Measurements from ENCODE around the gene PCDHGC3. TPM values are rescaled to one million over a fixed set of nuclear protein-coding genes. Genes with fewer than 3 reads are reported as not detected.

PCDHGC3 gene
- total RNA-seq, 4 donors from 2014 or later: 6.0 to 17.0 (median 13.6) TPM

DNA sequence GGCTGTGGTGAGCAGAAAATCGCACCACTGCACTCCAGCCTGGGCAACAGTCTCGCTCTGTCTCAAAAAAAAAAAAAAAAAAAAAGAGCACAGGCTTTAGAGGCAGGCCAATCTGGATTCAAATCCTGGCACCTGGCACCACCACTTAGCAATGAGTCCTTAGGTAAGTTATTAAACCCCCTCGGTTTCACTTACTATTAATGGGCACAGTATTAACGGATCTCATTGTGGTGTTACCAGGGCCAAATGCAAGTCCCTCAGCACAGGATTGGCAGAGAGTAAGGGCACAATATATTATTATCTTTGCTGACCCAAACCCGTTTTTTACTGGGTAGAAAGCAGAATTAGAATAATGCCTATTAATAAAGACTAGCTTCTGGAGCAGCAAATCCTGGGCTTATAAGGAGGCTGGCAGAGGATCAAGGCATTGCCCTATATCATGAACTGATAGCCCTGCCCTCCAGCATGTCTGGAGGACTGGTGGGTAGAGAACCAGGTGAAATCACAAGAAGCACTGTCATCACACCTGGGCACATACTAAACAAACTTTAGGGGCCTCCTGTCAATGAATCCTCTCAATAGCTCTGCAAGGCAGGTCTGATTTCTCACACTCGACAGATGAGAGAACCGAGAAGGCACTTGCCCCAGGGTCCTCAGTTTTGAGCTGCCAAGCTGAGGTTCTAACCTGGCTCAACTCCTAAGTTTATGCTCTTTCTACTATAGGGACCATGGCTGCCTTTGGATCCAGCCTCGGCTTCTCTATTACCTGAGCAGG lies 30.8 kb downstream of the PCDHGC3 start:
- WGBS, 2 donors (ENCODE audit: low coverage in 1 of 2): 83 to 93% methylated on average over 8 of the region's 8 CpGs
- H3K27ac ChIP-seq: peak overlapping the region; percentile 79 to 84 (median 83)
- no peak for DNase-seq
- H3K36me3 ChIP-seq: no peaks in the 10 kb centered on the region
- no peaks in the 10 kb centered on the region for H3K27me3 ChIP-seq
- intact Hi-C loops (cut with DNase I; ENCODE audit: low total_unique reads): no loop called here
- peaks cover 12 to 32% (median 24%) of the 10 kb centered on the region in 4 donors for H3K4me1 ChIP-seq
- in situ Hi-C loops (cut with MboI; ENCODE audit: low pct_ligation_motif_present in 1 of 4, low pct_unique_long_range_greater_than_20kb in 1 of 4, low sequenced_read_pairs in 3 of 4): no loop called here
- H3K4me3 ChIP-seq: no peak overlapping the region
- TF ChIP-seq, protein P1, sequence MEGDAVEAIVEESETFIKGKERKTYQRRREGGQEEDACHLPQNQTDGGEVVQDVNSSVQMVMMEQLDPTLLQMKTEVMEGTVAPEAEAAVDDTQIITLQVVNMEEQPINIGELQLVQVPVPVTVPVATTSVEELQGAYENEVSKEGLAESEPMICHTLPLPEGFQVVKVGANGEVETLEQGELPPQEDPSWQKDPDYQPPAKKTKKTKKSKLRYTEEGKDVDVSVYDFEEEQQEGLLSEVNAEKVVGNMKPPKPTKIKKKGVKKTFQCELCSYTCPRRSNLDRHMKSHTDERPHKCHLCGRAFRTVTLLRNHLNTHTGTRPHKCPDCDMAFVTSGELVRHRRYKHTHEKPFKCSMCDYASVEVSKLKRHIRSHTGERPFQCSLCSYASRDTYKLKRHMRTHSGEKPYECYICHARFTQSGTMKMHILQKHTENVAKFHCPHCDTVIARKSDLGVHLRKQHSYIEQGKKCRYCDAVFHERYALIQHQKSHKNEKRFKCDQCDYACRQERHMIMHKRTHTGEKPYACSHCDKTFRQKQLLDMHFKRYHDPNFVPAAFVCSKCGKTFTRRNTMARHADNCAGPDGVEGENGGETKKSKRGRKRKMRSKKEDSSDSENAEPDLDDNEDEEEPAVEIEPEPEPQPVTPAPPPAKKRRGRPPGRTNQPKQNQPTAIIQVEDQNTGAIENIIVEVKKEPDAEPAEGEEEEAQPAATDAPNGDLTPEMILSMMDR (IDR thresholded peaks at IDR 0.05): no peak
- TF ChIP-seq POLR2AphosphoS5 (IDR thresholded peaks at IDR 0.05): no peak
- TF ChIP-seq EP300 (IDR thresholded peaks at IDR 0.05; ENCODE audit: low read depth): no peak
- TF ChIP-seq POLR2A (IDR thresholded peaks at IDR 0.05): no peak
- no peaks in the 10 kb centered on the region for H3K9me3 ChIP-seq

DNA sequence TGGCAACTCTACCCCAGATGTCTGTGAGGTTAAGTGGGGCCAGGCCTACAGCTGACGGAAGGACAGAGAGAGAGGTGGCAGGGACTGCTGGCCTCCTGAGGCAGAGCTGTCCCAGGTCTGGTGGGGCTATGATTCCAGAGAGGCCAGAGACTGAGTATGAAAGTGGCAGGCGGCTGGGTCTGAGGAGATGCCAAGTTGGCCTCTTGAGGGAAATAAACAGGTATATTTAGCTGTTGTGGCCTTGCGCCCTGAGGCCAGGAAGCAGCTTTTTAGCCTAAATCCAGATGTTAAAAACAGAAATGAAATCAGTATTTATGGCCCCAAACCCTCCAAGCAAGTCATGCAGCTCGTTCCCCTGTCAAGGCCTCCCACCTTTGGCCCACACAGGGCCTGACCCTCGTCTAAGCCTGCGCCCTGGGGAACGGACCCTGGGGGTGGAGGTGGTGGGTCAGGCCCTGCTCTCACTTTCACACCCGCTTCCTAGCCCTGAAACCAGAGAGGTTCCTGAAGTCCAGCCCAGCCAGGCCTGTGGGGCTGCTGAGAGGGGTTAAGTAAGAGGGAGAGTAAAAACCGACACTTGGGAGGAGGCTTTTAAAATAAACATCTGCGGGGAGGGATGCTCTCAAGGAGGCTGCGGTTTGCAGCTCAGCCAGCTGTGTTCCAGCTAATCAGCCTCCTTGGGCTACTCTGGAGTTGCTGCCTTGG lies 31.8 kb downstream of the PCDHGC3 start:
- Histone ChIP-seq H3K4me3 (no peak overlapping the region), H3K9me3 (no peaks in the 10 kb centered on the region)
- 58% methylated on average over 11 of the region's 11 CpGs; no CpG with 5 or more reads in 1 of the 2 donors for WGBS, 2 donors (ENCODE audit: low coverage in 1 of 2)

GRCh38 chr5:141508440-141508797 lies 32.7 kb downstream of the PCDHGC3 start:
- no peaks in the 10 kb centered on the region for H3K36me3 ChIP-seq
- peaks cover 12 to 37% (median 26%) of the 10 kb centered on the region in 4 donors for H3K4me1 ChIP-seq
- no peaks in the 10 kb centered on the region for H3K27me3 ChIP-seq
- intact Hi-C loops (cut with DNase I; ENCODE audit: low total_unique reads): no loop called here
- WGBS, 2 donors (ENCODE audit: low coverage in 1 of 2): 45 to 57% methylated on average over 5 to 9 of the region's 9 CpGs
- in situ Hi-C loops (cut with MboI; ENCODE audit: low pct_ligation_motif_present in 1 of 4, low pct_unique_long_range_greater_than_20kb in 1 of 4, low sequenced_read_pairs in 3 of 4): no loop called here
- H3K4me3 ChIP-seq: peak overlapping the region in 2 of 4 donors; percentile 6 to 37
- DNase-seq: no peak
- no peak for TF ChIP-seq POLR2AphosphoS5 (IDR thresholded peaks at IDR 0.05)
- no peak for TF ChIP-seq POLR2A (IDR thresholded peaks at IDR 0.05)
- TF ChIP-seq, protein P1 (IDR thresholded peaks at IDR 0.05): no peak
- H3K27ac ChIP-seq: peak overlapping the region; percentile 79 to 84 (median 83)
- H3K9me3 ChIP-seq: no peaks in the 10 kb centered on the region

More for the DNA sequence above, 31.8 kb downstream of the PCDHGC3 start:
- intact Hi-C loops (cut with DNase I; ENCODE audit: low total_unique reads): no loop called here
- H3K27me3 ChIP-seq: no peaks in the 10 kb centered on the region
- H3K4me1 ChIP-seq: peaks cover 12 to 32% (median 26%) of the 10 kb centered on the region in 4 donors
- peak overlapping the region; percentile 79 to 84 (median 83) for H3K27ac ChIP-seq
- in situ Hi-C loops (cut with MboI; ENCODE audit: low pct_ligation_motif_present in 1 of 4, low pct_unique_long_range_greater_than_20kb in 1 of 4, low sequenced_read_pairs in 3 of 4): no loop called here
- no peaks in the 10 kb centered on the region for H3K36me3 ChIP-seq
- DNase-seq: no peak
- TF ChIP-seq POLR2AphosphoS5 (IDR thresholded peaks at IDR 0.05) (no peak), POLR2A (IDR thresholded peaks at IDR 0.05) (no peak), EP300 (IDR thresholded peaks at IDR 0.05; ENCODE audit: low read depth) (no peak)
- TF ChIP-seq, protein P1 (IDR thresholded peaks at IDR 0.05): no peak

DNA sequence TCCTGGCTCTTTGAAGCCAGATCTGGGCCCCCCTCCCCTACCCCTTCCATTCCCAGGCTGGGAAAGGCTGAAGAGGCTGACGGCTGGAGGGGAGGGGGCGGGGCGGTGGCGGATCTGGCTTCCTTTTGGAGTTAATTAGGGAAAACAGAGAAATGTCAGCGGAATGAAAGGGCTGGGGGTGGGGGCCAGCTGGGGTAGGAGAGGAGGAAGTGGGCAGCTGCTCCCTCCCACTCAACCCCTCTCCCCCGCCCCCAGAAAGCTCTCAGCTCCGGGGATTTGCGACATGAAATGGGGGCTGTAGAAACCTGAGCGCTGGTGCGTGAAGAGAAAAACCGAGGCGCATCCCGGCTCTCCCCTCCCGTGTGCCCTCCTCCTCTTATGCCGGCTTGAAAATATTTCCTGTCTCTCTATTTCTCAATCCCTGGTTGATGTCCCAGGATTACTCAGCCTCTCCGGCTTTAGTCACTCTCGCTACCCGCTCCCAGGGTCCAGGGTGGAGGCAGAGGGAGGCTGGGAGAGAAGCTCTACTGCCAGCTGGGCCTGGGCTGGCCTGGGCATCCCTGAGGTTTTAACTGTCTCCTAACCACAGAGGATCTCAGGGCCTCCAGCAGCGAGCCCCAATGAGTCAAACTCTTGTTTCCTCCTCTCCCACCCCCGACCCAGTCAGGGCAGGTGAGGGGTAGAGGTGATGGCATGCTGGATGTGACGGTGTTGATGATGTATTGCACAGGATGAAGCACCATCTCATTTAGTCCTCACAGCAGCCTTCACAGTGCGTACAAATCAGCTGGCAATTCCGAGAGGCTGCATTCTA lies 33.2 kb downstream of the PCDHGC3 start:
- no peaks in the 10 kb centered on the region for H3K9me3 ChIP-seq
- H3K36me3 ChIP-seq: no peaks in the 10 kb centered on the region
- TF ChIP-seq, protein P1 (IDR thresholded peaks at IDR 0.05): no peak
- TF ChIP-seq POLR2AphosphoS5 (IDR thresholded peaks at IDR 0.05) (peak; percentile 19 to 68 (median 48)), POLR2A (IDR thresholded peaks at IDR 0.05) (peak; percentile 17)
- peak; percentile 41 for DNase-seq
- H3K27me3 ChIP-seq: no peaks in the 10 kb centered on the region
- peak overlapping the region in 2 of 4 donors; percentile 6 to 37 for H3K4me3 ChIP-seq
- 47 to 55% methylated on average over 3 to 23 of the region's 23 CpGs for WGBS, 2 donors (ENCODE audit: low coverage in 1 of 2)
- H3K4me1 ChIP-seq: peaks cover 14 to 43% (median 30%) of the 10 kb centered on the region in 4 donors
- peak overlapping the region; percentile 79 to 84 (median 83) for H3K27ac ChIP-seq
- in situ Hi-C loops (cut with MboI; ENCODE audit: low pct_ligation_motif_present in 1 of 4, low pct_unique_long_range_greater_than_20kb in 1 of 4, low sequenced_read_pairs in 3 of 4) (no loop called here), intact Hi-C loops (cut with DNase I; ENCODE audit: low total_unique reads) (no loop called here)

Data from transverse colon (tissue), 4 donors.